Endothelial cell of umbilical vein (primary cell): Measurements from ENCODE around the gene IYD. TPM values are rescaled to one million over a fixed set of nuclear protein-coding genes. Genes with fewer than 3 reads are reported as not detected.

Experiments
- BruUV-seq: library from RNA; stranded (reverse); fragments of 400-500 nt; replicated peaks from 2 replicates; lab custom pipeline; 2021; lab: Mats Ljungman, UMichigan
- CTCF ChIA-PET: fragments of 300-600, 350-600 bp; sonication (Branson Sonifier 250); formaldehyde crosslinking; loops from one replicate; lab custom pipeline; 2021; ENCODE audit warnings: antibody characterized with exemption, inconsistent platforms; lab: Charles Lee
- POLR2A ChIA-PET: fragments of 300-600, 350-600 bp; sonication (Branson Sonifier 250); formaldehyde crosslinking; loops from one replicate; lab custom pipeline; 2021; ENCODE audit warnings: antibody characterized with exemption, inconsistent platforms; lab: Charles Lee
- DNase-seq: peaks from one replicate; pipeline ENCODE4 v3.0.0-alpha.2; 2011; ENCODE audit warnings: low read depth, low spot score
- FAIRE-seq: peaks from 2 replicates; lab custom pipeline; 2011; peaks lifted over from hg19 to GRCh38; lab: Jason Lieb, UNC
- H2AFZ ChIP-seq: 2 replicates; pipeline ENCODE4 v1.6.0; 2012; ENCODE audit warnings: low read depth, low read length, control low read depth, inconsistent platforms
- H3K27ac ChIP-seq: 2 replicates; pipeline ENCODE4 v1.5.1; 2011; ENCODE audit warnings: low read depth, mild to moderate bottlenecking, control low read depth, low read length, moderate library complexity; ENCODE audit not compliant: insufficient read depth
- H3K27me3 ChIP-seq, 2 experiments: 2 replicates each; pipeline versions ENCODE4 v1.6.0 to v1.6.1; 2011; ENCODE audit warnings: low read length in 2 of 2, mixed read lengths in 1 of 2; ENCODE audit not compliant: control insufficient read depth in 2 of 2, insufficient read depth in 2 of 2
- H3K36me3 ChIP-seq, 2 experiments: 2 replicates in 1 of 2; 3 replicates in 1 of 2; pipeline ENCODE4 v1.5.1; 2011; ENCODE audit warnings: low read length in 2 of 2, mild to moderate bottlenecking in 1 of 2, moderate library complexity in 1 of 2; ENCODE audit not compliant: control insufficient read depth in 2 of 2, insufficient read depth in 2 of 2; ENCODE audit errors: extremely low read depth in 1 of 2
- H3K4me1 ChIP-seq: 3 replicates; pipeline ENCODE4 v1.5.1; 2011; ENCODE audit warnings: mild to moderate bottlenecking, low read length; ENCODE audit not compliant: control insufficient read depth, insufficient read depth; ENCODE audit errors: extremely low read depth
- H3K4me2 ChIP-seq: 2 replicates; pipeline ENCODE4 v1.6.1; 2011; ENCODE audit warnings: low read length, control low read depth, mixed read lengths; ENCODE audit not compliant: insufficient read depth
- H3K4me3 ChIP-seq, 3 experiments: fragments of 200-600 bp in 1 of 3; sonication (generic), shearing (Covaris generic) in 1 of 3; replicated peaks in 1 of 3; 2 replicates each; pipeline ENCODE4 v1.5.1; 2011 to 2016; ENCODE audit warnings: control low read depth in 3 of 3, low read length in 3 of 3, mild to moderate bottlenecking in 2 of 3, inconsistent platforms in 1 of 3, low read depth in 1 of 3, moderate library complexity in 1 of 3; ENCODE audit not compliant: insufficient read depth in 1 of 3
- H3K79me2 ChIP-seq: 2 replicates; pipeline ENCODE4 v1.6.0; 2012; ENCODE audit warnings: low read length, inconsistent platforms; ENCODE audit not compliant: control insufficient read depth, insufficient read depth
- H3K9ac ChIP-seq: replicated peaks from 2 replicates; pipeline ENCODE3; 2011; ENCODE audit warnings: low read length, control low read depth; ENCODE audit not compliant: insufficient read depth; ENCODE audit errors: extremely low read depth
- H3K9me1 ChIP-seq: replicated peaks from 3 replicates; pipeline ENCODE4 v1.6.0; 2011; ENCODE audit warnings: mild to moderate bottlenecking, low read length; ENCODE audit not compliant: control insufficient read depth, insufficient read depth; ENCODE audit errors: extremely low read depth
- H3K9me3 ChIP-seq: replicated peaks from 2 replicates; pipeline ENCODE4 v1.5.1; 2012; ENCODE audit warnings: low read length, inconsistent platforms; ENCODE audit not compliant: control insufficient read depth, insufficient read depth
- H4K20me1 ChIP-seq: replicated peaks from 2 replicates; pipeline ENCODE3; 2011; ENCODE audit warnings: mild to moderate bottlenecking, low read length; ENCODE audit not compliant: control insufficient read depth, insufficient read depth; ENCODE audit errors: extremely low read depth
- CTCF ChIP-seq, 2 donors: IDR thresholded peaks; 1 replicate in 1 of 2; 2 replicates in 1 of 2; pipeline ENCODE4 v1.5.1; 2011; ENCODE audit warnings: low read length in 2 of 2, mild to moderate bottlenecking in 2 of 2, moderate library complexity in 2 of 2, control low read depth in 1 of 2, inconsistent platforms in 1 of 2, low read depth in 1 of 2; ENCODE audit not compliant: insufficient read depth in 1 of 2; ENCODE audit errors: extremely low read depth in 1 of 2
- EZH2 ChIP-seq: IDR thresholded peaks from 2 replicates; pipeline ENCODE4 v1.6.1; 2012; ENCODE audit warnings: borderline replicate concordance, low read depth, mild to moderate bottlenecking, moderate library complexity, low read length, inconsistent platforms; ENCODE audit not compliant: severe bottlenecking
- FOS ChIP-seq: IDR thresholded peaks from 2 replicates; pipeline ENCODE4 v1.6.1; 2011; ENCODE audit warnings: mild to moderate bottlenecking, low read length, moderate library complexity, borderline replicate concordance; ENCODE audit not compliant: insufficient read depth
- GATA2 ChIP-seq: IDR thresholded peaks from 2 replicates; pipeline ENCODE4 v1.7.0; 2011; ENCODE audit warnings: low read depth, mild to moderate bottlenecking, moderate library complexity, mixed read lengths, low read length; ENCODE audit not compliant: insufficient read length, insufficient read depth
- JUN ChIP-seq: IDR thresholded peaks from 2 replicates; pipeline ENCODE4 v1.6.1; 2011; ENCODE audit warnings: borderline replicate concordance, low read depth; ENCODE audit not compliant: insufficient read length, insufficient read depth
- MAX ChIP-seq: IDR thresholded peaks from 2 replicates; pipeline ENCODE4 v1.6.1; 2011; ENCODE audit not compliant: insufficient read depth, insufficient read length
- MYC ChIP-seq: IDR thresholded peaks from one replicate; pipeline ENCODE4 v1.6.1; 2011; ENCODE audit warnings: mild to moderate bottlenecking, low read depth, low read length
- POLR2A ChIP-seq: IDR thresholded peaks from 2 replicates; pipeline ENCODE4 v1.6.1; 2012; ENCODE audit warnings: low read depth, mild to moderate bottlenecking, control low read depth, low read length
- POLR2AphosphoS5 ChIP-seq: IDR thresholded peaks from 2 replicates; pipeline ENCODE4 v1.6.1; 2012; ENCODE audit warnings: low read depth, mild to moderate bottlenecking, control low read depth, low read length, moderate library complexity; ENCODE audit not compliant: insufficient read depth
- dilution Hi-C: fragments of 300-500 bp; cut with MboI; formaldehyde crosslinking; loops from one replicate; pipeline ENCODE4 v1.15.0; 2019; ENCODE audit warnings: low sequenced_read_pairs; ENCODE audit not compliant: extremely low pct_ligation_motif_present
- intact Hi-C: fragments of 100-400 bp; cut with micrococcal nuclease; formaldehyde crosslinking; loops from one replicate; pipeline ENCODE4 v1.10.0; 2022
- polyA plus RNA-seq, 4 experiments: library from polyadenylated mRNA; depleted of rRNA in 3 of 4; stranded (reverse) in 3 of 4; unstranded in 1 of 4; fragments of >200 nt; gene quantifications; 2 replicates each; pipeline versions ENCODE4 v1.2.1 to v1.2.3, GENCODE V29; 2011 to 2012; ENCODE audit warnings: missing spikeins in 1 of 4
- total RNA-seq: library from RNA; stranded (reverse); gene quantifications from 2 replicates; pipeline ENCODE4 v1.2.3, GENCODE V29; 2021

IYD gene
- total and polyA plus RNA-seq, 2 donors (not counting 3 experiments of a cell fraction or from before 2014, with no cell fraction given), result not detected

GRCh38 chr6:150336708-150337107, 32.1 kb upstream of the IYD start:
- Histone ChIP-seq H3K27me3 (peaks cover 3 to 13% of the 10 kb centered on the region in 2 experiments), H3K9ac (no peak overlapping the region), H3K4me2 (no peak overlapping the region), H4K20me1 (no peaks in the 10 kb centered on the region), H3K4me1 (no peaks in the 10 kb centered on the region), H3K27ac (no peak overlapping the region), H3K9me1 (no peaks in the 10 kb centered on the region), H3K79me2 (no peaks in the 10 kb centered on the region), H2AFZ (no peak overlapping the region), H3K9me3 (no peaks in the 10 kb centered on the region), H3K36me3 (no peaks in the 10 kb centered on the region), H3K4me3 (no peak overlapping the region)
- dilution Hi-C loops, result no loop called here
- TF ChIP-seq MAX, result no peak
- no peak for TF ChIP-seq MYC
- no peak for TF ChIP-seq POLR2AphosphoS5
- no peak for TF ChIP-seq CTCF (IDR thresholded peaks at IDR 0.05; ENCODE audit: extremely low read depth in 1 of 2, insufficient read depth in 1 of 2, low read depth in 1 of 2, low read length in 2 of 2)
- no peak for TF ChIP-seq POLR2A
- no peak for TF ChIP-seq GATA2
- no peak for TF ChIP-seq EZH2
- no peak for TF ChIP-seq JUN
- TF ChIP-seq FOS, result no peak
- intact Hi-C loops, result loop anchor here (5.0 kb wide), 1 partner anchor 61 kb away; no protein-coding TSS in a partner anchor
- ChIA-PET CTCF (interaction anchor here (1.0 to 2.3 kb wide), 5 partner anchors 59 to 480 kb away, joined by 3 to 55 read pairs (median 6); no protein-coding TSS in a partner anchor), POLR2A (no interaction called here)
- DNase-seq (no peak), FAIRE-seq (no peak)
- BruUV-seq, result no TSS peak
